Skeletal muscle tissue (tissue), 4 donors: ENCODE measurements around the gene BCL2L11. TPM values are rescaled to one million over a fixed set of nuclear protein-coding genes. Genes with fewer than 3 reads are reported as not detected.

Source experiments
- H3K27ac ChIP-seq: one replicate; pipeline ENCODE4 v1.7.0; 2013; ENCODE audit warnings: mild to moderate bottlenecking, low read depth, low read length, inconsistent platforms
- H3K27me3 ChIP-seq, 3 donors: one replicate each; pipeline ENCODE4 v1.7.0; 2013; ENCODE audit warnings: low read length in 3 of 3; ENCODE audit not compliant: control insufficient read depth in 3 of 3, insufficient read depth in 3 of 3
- H3K36me3 ChIP-seq, 3 donors: one replicate each; pipeline ENCODE4 v1.7.0; 2013; ENCODE audit warnings: low read length in 3 of 3; ENCODE audit not compliant: control insufficient read depth in 3 of 3, insufficient read depth in 3 of 3
- H3K4me1 ChIP-seq, 3 donors: one replicate each; pipeline ENCODE4 v1.7.0; 2013; ENCODE audit warnings: low read length in 3 of 3, mild to moderate bottlenecking in 3 of 3; ENCODE audit not compliant: control insufficient read depth in 3 of 3, insufficient read depth in 3 of 3
- H3K4me3 ChIP-seq, 3 donors: one replicate each; pipeline ENCODE4 v1.7.0; 2013; ENCODE audit warnings: low read length in 3 of 3
- H3K9ac ChIP-seq, 3 donors: one replicate each; pipeline ENCODE4 v1.7.0; 2013; ENCODE audit warnings: low read length in 3 of 3, mild to moderate bottlenecking in 3 of 3, moderate library complexity in 2 of 3, low read depth in 1 of 3
- H3K9me3 ChIP-seq, 3 donors: one replicate each; pipeline ENCODE4 v1.7.0; 2013; ENCODE audit warnings: low read length in 3 of 3; ENCODE audit not compliant: control insufficient read depth in 3 of 3
- total RNA-seq: library from RNA; depleted of rRNA; stranded (reverse); fragments of >200 nt; gene quantifications from one replicate; pipeline ENCODE4 v1.2.3, GENCODE V29; 2014
- donor health status: Osteomylitis.

Gene BCL2L11
- total RNA-seq, 1 donor from 2014 or later = 6.3 TPM

DNA sequence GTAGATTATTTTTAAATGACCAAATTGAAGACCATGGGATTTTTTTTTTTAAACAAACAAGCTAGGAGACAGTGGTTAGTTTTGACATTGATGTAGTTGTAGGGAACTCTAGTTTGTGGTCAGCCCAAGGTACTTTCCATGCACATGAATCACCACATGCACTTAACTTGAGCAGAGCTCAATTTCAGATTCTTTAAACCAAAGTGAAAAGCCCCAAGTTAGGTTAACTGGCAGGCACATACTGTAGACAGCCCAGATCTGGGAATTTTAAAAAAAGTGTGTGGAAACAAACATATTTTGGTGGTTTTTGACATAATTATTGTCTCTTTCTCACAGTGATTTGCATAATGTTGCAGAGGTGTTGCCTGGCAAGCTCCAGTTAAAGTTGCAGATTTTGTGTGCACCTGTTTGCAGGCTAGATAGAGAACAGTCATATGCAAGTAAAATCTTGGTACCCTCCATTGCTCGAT, 88.4 kb downstream of the BCL2L11 start:
- Histone ChIP-seq H3K4me1 (no peaks in the 10 kb centered on the region), H3K36me3 (no peaks in the 10 kb centered on the region), H3K9me3 (peaks cover 0 to 2% (median 0%) of the 10 kb centered on the region in 3 donors), H3K9ac (no peak overlapping the region), H3K27ac (no peak overlapping the region), H3K27me3 (no peaks in the 10 kb centered on the region), H3K4me3 (no peak overlapping the region)

DNA sequence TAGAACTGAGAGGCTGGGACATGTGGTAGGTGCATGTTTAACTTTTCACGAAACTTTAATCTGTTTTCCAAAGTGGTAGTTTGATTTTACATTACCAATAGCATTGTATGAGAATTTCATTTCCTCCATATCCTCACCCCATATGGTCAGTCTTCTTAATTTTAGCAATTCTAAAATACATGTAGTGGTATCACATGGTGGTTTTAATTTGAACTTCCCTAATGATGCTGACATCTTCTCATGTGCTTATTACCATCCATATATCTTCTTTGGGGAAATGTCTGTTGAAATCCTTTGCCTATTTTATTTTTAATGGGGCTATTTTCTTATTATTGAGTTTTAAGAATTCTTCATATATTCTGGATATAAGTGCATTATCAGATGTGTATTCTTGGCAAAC, 89.3 kb downstream of the BCL2L11 start:
- Histone ChIP-seq H3K36me3 (no peaks in the 10 kb centered on the region), H3K27me3 (no peaks in the 10 kb centered on the region), H3K4me3 (no peak overlapping the region), H3K27ac (no peak overlapping the region), H3K9me3 (peaks cover 0 to 7% (median 0%) of the 10 kb centered on the region in 3 donors), H3K9ac (no peak overlapping the region), H3K4me1 (no peaks in the 10 kb centered on the region)

DNA sequence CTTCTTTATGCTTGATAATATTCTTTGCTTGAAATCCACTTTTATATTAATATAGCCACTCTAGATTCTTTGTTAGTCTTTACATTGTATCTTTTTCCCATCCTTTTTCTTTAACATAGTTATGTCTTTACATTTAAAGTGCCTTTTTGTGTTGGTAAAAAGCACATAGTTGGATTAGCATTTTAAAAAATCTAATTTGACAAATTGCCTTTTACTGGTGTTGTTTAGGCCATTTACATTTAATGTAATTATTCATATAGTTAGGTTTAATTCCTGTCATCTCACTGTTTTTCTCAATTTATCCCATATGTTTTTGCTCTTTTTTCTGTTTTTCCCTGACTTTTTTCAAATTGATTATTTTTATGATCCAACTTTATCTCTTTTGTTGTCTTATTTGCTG, 93.2 kb downstream of the BCL2L11 start:
- Histone ChIP-seq H3K9ac (no peak overlapping the region), H3K27me3 (no peaks in the 10 kb centered on the region), H3K9me3 (peaks cover 0 to 7% (median 0%) of the 10 kb centered on the region in 3 donors), H3K36me3 (no peaks in the 10 kb centered on the region), H3K27ac (no peak overlapping the region), H3K4me1 (no peaks in the 10 kb centered on the region), H3K4me3 (no peak overlapping the region)

DNA sequence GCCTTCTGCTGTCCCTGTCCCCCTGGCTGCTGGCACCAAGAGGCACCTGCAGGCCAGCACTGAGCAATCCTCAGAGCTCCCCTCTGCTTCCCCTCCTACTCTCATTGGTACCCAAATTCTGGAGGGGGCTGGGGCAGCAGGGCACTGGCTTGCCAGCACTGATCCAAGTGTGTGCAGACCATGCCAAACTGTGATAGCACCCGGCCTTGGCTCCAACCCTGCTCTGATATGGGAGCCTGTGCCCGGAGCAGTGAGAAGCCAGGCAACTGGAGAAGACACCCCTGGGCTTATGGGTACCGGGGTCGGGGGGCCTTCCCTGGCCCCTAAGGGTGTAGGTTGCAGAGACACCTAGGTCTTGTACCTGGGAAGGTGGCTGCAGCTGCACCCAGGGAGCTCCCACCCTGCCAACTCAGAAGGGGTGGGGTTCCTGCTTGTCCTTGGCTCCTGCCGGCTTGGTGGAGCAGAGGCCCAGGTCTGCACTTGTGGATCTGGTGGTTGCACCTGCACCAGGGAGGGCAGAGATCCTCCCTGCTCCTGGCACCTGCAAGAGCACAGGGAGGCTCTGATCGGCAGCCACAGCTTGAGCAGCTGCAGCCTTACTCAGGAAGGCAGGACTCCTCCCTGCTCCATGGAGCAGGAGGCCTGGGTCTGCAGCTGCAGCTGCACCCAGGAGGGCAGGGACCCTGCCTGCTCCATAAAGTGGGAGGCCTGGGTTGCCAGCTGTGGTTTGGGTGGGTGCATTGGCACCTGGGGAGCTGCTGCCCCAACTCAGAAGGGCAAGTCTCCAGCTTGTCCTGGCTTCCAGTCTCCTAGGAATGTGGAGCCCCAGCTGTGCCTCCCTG, 96.3 kb downstream of the BCL2L11 start:
- peaks cover 3 to 4% (median 4%) of the 10 kb centered on the region in 3 donors for H3K4me1 ChIP-seq
- no peaks in the 10 kb centered on the region for H3K27me3 ChIP-seq
- peaks cover 0 to 7% (median 0%) of the 10 kb centered on the region in 3 donors for H3K9me3 ChIP-seq

More for the DNA sequence above, 96.3 kb downstream of the BCL2L11 start:
- no peak overlapping the region for H3K27ac ChIP-seq
- no peak overlapping the region for H3K4me3 ChIP-seq
- no peak overlapping the region for H3K9ac ChIP-seq
- H3K36me3 ChIP-seq = no peaks in the 10 kb centered on the region
